A549 (cell line): ENCODE results near the gene AMHR2. TPM values are rescaled to one million over a fixed set of nuclear protein-coding genes. Genes with fewer than 3 reads are reported as not detected.

ENCODE experiments used
- ATAC-seq, 2 experiments: fragments of 200-7000 bp in 1 of 2; fragments of >200 bp in 1 of 2; cut with Nextera tagmentation in 1 of 2; cut with Tn5 transposase in 1 of 2; 3 replicates each; pipeline versions ENCODE4 v1.8.0 to v1.9.1; 2018 to 2020; ENCODE audit warnings: mild to moderate bottlenecking in 1 of 2, moderate library complexity in 1 of 2
- CTCF ChIA-PET: fragments of 300-600 bp; sonication (Branson Sonifier 250); formaldehyde crosslinking; extraction: SDS; loops from one replicate; lab custom pipeline; 2021; ENCODE audit warnings: antibody characterized with exemption, inconsistent platforms; lab: Yijun Ruan, JAX
- POLR2A ChIA-PET: fragments of 350-600 bp; formaldehyde crosslinking; extraction: SDS; loops from one replicate; lab custom pipeline; 2021; ENCODE audit warnings: antibody characterized with exemption, inconsistent platforms; lab: Yijun Ruan, JAX
- DNase-seq, 2 experiments: peaks; one replicate each; pipeline versions ENCODE4 v3.0.0 to v3.0.0-alpha.2; 2011 to 2016; ENCODE audit warnings: low read depth in 1 of 2, low spot score in 1 of 2
- FAIRE-seq: peaks from 2 replicates; lab custom pipeline; 2011; peaks lifted over from hg19 to GRCh38; lab: Jason Lieb, UNC
- H3K27ac ChIP-seq, 2 experiments: fragments of >200 bp; sonication (Bioruptor Twin); formaldehyde crosslinking; 3 replicates each; pipeline ENCODE4 v1.5.1; 2016 to 2017
- H3K4me1 ChIP-seq: fragments of >200 bp; sonication (Bioruptor Twin); formaldehyde crosslinking; 3 replicates; pipeline ENCODE4 v1.6.1; 2016
- H3K4me2 ChIP-seq: fragments of >200 bp; sonication (Bioruptor Twin); formaldehyde crosslinking; 3 replicates; pipeline ENCODE4 v1.6.1; 2016
- H3K4me3 ChIP-seq: fragments of >200 bp; sonication (Bioruptor Twin); formaldehyde crosslinking; 3 replicates; pipeline ENCODE4 v1.5.1; 2016
- H3K9me3 ChIP-seq: fragments of >200 bp; sonication (Bioruptor Twin); formaldehyde crosslinking; 3 replicates; pipeline ENCODE4 v1.6.1; 2016
- CEBPB ChIP-seq, 2 experiments: fragments of >200 bp in 1 of 2; sonication (Bioruptor Twin) in 1 of 2; formaldehyde crosslinking in 1 of 2; IDR thresholded peaks; 2 replicates each; pipeline ENCODE4 v1.6.1; 2012 to 2016
- EHMT2 ChIP-seq: fragments of 200-600 bp; sonication (generic); IDR thresholded peaks from 2 replicates; pipeline ENCODE4 v1.6.1; 2016; ENCODE audit warnings: antibody characterized with exemption, low read depth, mild to moderate bottlenecking, moderate library complexity
- FOSL2 ChIP-seq, 2 experiments: fragments of 450-650 bp in 1 of 2; fragments of >200 bp in 1 of 2; sonication (Bioruptor Twin) in 1 of 2; formaldehyde crosslinking; IDR thresholded peaks; 2 replicates each; pipeline versions ENCODE4 v1.5.0 to v1.6.1; 2016 to 2020; ENCODE audit warnings: mild to moderate bottlenecking in 1 of 2, moderate library complexity in 1 of 2
- HOXA7 ChIP-seq: fragments of 250-450 bp; sonication (Bioruptor Pico); IDR thresholded peaks from 2 replicates; pipeline ENCODE4 v1.5.0; 2020; ENCODE audit warnings: mild to moderate bottlenecking, moderate library complexity
- HOXB13 ChIP-seq: fragments of 250-450 bp; sonication (Bioruptor Pico); IDR thresholded peaks from 2 replicates; pipeline ENCODE4 v1.5.0; 2020; ENCODE audit warnings: low read depth, mild to moderate bottlenecking, moderate library complexity
- HOXB5 ChIP-seq: fragments of 250-450 bp; sonication (Bioruptor Pico); IDR thresholded peaks from 2 replicates; pipeline ENCODE4 v1.5.0; 2020; ENCODE audit warnings: mild to moderate bottlenecking, moderate library complexity
- JUN ChIP-seq, 2 experiments: fragments of >200 bp; sonication (Bioruptor Twin); formaldehyde crosslinking; IDR thresholded peaks; 2 replicates in 1 of 2; 3 replicates in 1 of 2; pipeline ENCODE4 v1.6.1; 2016 to 2017
- POLR2A ChIP-seq: IDR thresholded peaks from 2 replicates; pipeline ENCODE4 v1.6.1; 2012; ENCODE audit warnings: mild to moderate bottlenecking, low read length
- SREBF2 ChIP-seq: fragments of 450-650 bp; IDR thresholded peaks from 2 replicates; pipeline ENCODE4 v1.6.1; 2014; ENCODE audit warnings: mild to moderate bottlenecking, moderate library complexity
- ZNF302 ChIP-seq: fragments of 250-450 bp; sonication (Bioruptor Pico); IDR thresholded peaks from 2 replicates; pipeline ENCODE4 v1.9.0; 2021; ENCODE audit warnings: inconsistent platforms, mild to moderate bottlenecking, moderate library complexity
- WGBS: methylation state at CpG from one replicate; pipeline ENCODE4 v1.1.6; 2017; ENCODE audit errors: missing lambda C conversion rate; 5-methylcytosine and 5-hydroxymethylcytosine counted together
- polyA plus RNA-seq, 4 experiments: library from polyadenylated mRNA; depleted of rRNA in 3 of 4; stranded (reverse); fragments of >200 nt; fragmentation: RNase III in 1 of 4; extraction: RNeasy Plus Mini Kit Qiagen cat#74134 plus additional on column Dnase treatment in 1 of 4; gene quantifications; 2 replicates in 3 of 4; 3 replicates in 1 of 4; pipeline ENCODE4 v1.2.3, GENCODE V29; 2011 to 2017
- TF ChIP-seq, protein P1 (sequence below): fragments of 450-650 bp; IDR thresholded peaks from 2 replicates; pipeline ENCODE4 v1.6.1; 2014; ENCODE audit warnings: antibody characterized with exemption
- TF ChIP-seq, protein P2 (sequence below): fragments of >200 bp; sonication (Bioruptor Twin); formaldehyde crosslinking; IDR thresholded peaks from 2 replicates; pipeline ENCODE4 v1.6.1; 2016
- TF ChIP-seq, protein P3 (sequence below): IDR thresholded peaks from 2 replicates; pipeline ENCODE4 v1.6.1; 2012; ENCODE audit warnings: low read depth, borderline replicate concordance
- TF ChIP-seq, protein P4 (sequence below): fragments of >200 bp; sonication (Bioruptor Twin); formaldehyde crosslinking; IDR thresholded peaks from 3 replicates; pipeline ENCODE4 v1.6.1; 2016
- TF ChIP-seq, protein P5 (sequence below): fragments of >200 bp; sonication (Bioruptor Twin); formaldehyde crosslinking; IDR thresholded peaks from 3 replicates; pipeline ENCODE4 v1.5.1; 2016
- TF ChIP-seq, protein P6 (sequence below): fragments of 250-450 bp; sonication (Bioruptor Pico); IDR thresholded peaks from 2 replicates; pipeline ENCODE4 v1.5.0; 2021; ENCODE audit warnings: mild to moderate bottlenecking, moderate library complexity, borderline replicate concordance
- TF ChIP-seq, protein P7 (sequence below): fragments of 200-600 bp; sonication (generic); IDR thresholded peaks from 2 replicates; pipeline ENCODE4 v1.6.1; 2016; ENCODE audit warnings: antibody characterized with exemption, mild to moderate bottlenecking, moderate library complexity
- TF ChIP-seq, protein P8 (sequence below): IDR thresholded peaks from 2 replicates; pipeline ENCODE4 v1.6.1; 2012
- TF ChIP-seq, protein P9 (sequence below): IDR thresholded peaks from 2 replicates; pipeline ENCODE4 v1.6.1; 2012

AMHR2 gene
- polyA plus RNA-seq, 2 of the 4 experiments (the other 2 are of a cell fraction): 0.12 to 0.18 TPM

DNA sequence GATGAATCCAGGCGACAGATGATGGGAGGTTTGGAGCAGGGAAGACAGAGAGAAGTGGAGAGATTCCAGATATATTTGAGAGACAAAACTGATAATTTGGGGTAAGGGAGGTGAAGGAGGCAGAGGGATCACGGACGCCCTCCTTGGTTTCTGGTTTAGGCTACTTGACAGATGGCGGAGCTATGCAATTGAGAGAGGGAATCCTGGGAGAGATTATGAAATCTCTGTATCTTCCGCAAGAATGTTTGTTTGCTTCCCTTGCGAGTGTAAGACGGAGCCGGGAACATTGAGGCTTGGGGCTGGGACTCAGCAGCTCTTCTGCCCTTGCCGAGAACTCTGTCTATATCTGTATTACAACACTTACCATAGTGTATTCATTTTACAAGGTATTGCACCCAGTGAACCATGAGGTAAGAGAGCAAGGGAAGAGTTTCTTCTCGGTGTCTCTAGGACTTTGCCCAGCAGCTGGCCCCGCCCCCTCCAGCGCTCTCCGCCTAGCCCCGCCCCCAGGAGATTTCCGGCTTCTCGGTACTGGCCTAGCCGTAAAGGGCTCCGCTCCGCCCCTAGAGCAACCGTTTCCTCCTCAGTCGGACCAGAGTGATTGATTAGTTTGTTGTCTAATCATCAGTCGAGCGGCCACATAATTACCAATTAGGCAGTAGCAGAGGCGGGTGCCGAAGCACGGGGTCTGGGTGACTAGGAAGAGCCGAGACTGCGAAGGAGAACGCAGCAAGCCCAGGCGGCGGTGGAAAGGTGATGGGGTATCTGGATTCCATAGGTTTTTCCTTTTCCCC, 17.6 kb downstream of the AMHR2 start, which contains the start of gene PRR13:
TSS of gene PRR13 (plus strand) at position 695 of the 794 bp plus-strand sequence. CDS start 981 bp downstream, outside the sequence.
- peak; percentile 96 for ATAC-seq
- Histone ChIP-seq H3K9me3 (no peaks in the 10 kb centered on the region), H3K4me2 (peak within 1 kb of the TSS; percentile 89), H3K4me1 (peaks cover 26% of the 10 kb centered on the region), H3K4me3 (peak within 1 kb of the TSS; percentile 71), H3K27ac (peak within 1 kb of the TSS; percentile 91 to 93)
- 2% methylated on average over 31 of the region's 31 CpGs for WGBS
- ChIA-PET CTCF (interaction anchor here (0.7 to 2.6 kb wide), 9 partner anchors 9 to 120 kb away, joined by 3 to 13 read pairs (median 6); partner anchors contain the start of gene AAAS), POLR2A (interaction anchor here (0.7 to 2.3 kb wide), 17 partner anchors 10 to 225 kb away, joined by 3 to 29 read pairs (median 5); partner anchors contain the start of genes MAP3K12, PCBP2, SP1 and TARBP2)
- no peak for TF ChIP-seq SREBF2
- TF ChIP-seq, protein P1, sequence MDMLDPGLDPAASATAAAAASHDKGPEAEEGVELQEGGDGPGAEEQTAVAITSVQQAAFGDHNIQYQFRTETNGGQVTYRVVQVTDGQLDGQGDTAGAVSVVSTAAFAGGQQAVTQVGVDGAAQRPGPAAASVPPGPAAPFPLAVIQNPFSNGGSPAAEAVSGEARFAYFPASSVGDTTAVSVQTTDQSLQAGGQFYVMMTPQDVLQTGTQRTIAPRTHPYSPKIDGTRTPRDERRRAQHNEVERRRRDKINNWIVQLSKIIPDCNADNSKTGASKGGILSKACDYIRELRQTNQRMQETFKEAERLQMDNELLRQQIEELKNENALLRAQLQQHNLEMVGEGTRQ: peak; percentile 45; the same call in 1 of the 2 replicates
- no peak for TF ChIP-seq HOXA7 (CRISPR knock-in tag)
- TF ChIP-seq POLR2A: peak; percentile 95
- TF ChIP-seq, protein P2, sequence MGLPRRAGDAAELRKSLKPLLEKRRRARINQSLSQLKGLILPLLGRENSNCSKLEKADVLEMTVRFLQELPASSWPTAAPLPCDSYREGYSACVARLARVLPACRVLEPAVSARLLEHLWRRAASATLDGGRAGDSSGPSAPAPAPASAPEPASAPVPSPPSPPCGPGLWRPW: peak; percentile 69
- TF ChIP-seq HOXB13 (CRISPR knock-in tag): no peak
- peak; percentile 90 to 97 for TF ChIP-seq CEBPB (IDR thresholded peaks at IDR 0.05)
- TF ChIP-seq JUN (IDR thresholded peaks at IDR 0.05): peak; percentile 72 to 79; a peak in 3 of 5 replicates
- TF ChIP-seq, protein P3, sequence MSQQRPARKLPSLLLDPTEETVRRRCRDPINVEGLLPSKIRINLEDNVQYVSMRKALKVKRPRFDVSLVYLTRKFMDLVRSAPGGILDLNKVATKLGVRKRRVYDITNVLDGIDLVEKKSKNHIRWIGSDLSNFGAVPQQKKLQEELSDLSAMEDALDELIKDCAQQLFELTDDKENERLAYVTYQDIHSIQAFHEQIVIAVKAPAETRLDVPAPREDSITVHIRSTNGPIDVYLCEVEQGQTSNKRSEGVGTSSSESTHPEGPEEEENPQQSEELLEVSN: 0 out of 2 replicates have a peak, but pooled peaks have one; percentile 5
- TF ChIP-seq, protein P4, sequence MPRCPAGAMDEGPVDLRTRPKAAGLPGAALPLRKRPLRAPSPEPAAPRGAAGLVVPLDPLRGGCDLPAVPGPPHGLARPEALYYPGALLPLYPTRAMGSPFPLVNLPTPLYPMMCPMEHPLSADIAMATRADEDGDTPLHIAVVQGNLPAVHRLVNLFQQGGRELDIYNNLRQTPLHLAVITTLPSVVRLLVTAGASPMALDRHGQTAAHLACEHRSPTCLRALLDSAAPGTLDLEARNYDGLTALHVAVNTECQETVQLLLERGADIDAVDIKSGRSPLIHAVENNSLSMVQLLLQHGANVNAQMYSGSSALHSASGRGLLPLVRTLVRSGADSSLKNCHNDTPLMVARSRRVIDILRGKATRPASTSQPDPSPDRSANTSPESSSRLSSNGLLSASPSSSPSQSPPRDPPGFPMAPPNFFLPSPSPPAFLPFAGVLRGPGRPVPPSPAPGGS: peak; percentile 89
- 0 out of 2 replicates have a peak, but pooled peaks have one; percentile 19 for TF ChIP-seq EHMT2
- TF ChIP-seq, protein P5, sequence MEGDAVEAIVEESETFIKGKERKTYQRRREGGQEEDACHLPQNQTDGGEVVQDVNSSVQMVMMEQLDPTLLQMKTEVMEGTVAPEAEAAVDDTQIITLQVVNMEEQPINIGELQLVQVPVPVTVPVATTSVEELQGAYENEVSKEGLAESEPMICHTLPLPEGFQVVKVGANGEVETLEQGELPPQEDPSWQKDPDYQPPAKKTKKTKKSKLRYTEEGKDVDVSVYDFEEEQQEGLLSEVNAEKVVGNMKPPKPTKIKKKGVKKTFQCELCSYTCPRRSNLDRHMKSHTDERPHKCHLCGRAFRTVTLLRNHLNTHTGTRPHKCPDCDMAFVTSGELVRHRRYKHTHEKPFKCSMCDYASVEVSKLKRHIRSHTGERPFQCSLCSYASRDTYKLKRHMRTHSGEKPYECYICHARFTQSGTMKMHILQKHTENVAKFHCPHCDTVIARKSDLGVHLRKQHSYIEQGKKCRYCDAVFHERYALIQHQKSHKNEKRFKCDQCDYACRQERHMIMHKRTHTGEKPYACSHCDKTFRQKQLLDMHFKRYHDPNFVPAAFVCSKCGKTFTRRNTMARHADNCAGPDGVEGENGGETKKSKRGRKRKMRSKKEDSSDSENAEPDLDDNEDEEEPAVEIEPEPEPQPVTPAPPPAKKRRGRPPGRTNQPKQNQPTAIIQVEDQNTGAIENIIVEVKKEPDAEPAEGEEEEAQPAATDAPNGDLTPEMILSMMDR: 0 out of 3 replicates have a peak, but pooled peaks have one; percentile 8
- TF ChIP-seq, protein P6, sequence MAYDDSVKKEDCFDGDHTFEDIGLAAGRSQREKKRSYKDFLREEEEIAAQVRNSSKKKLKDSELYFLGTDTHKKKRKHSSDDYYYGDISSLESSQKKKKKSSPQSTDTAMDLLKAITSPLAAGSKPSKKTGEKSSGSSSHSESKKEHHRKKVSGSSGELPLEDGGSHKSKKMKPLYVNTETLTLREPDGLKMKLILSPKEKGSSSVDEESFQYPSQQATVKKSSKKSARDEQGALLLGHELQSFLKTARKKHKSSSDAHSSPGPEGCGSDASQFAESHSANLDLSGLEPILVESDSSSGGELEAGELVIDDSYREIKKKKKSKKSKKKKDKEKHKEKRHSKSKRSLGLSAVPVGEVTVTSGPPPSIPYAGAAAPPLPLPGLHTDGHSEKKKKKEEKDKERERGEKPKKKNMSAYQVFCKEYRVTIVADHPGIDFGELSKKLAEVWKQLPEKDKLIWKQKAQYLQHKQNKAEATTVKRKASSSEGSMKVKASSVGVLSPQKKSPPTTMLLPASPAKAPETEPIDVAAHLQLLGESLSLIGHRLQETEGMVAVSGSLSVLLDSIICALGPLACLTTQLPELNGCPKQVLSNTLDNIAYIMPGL: no peak
- peak; percentile 77 for TF ChIP-seq HOXB5
- TF ChIP-seq, protein P7, sequence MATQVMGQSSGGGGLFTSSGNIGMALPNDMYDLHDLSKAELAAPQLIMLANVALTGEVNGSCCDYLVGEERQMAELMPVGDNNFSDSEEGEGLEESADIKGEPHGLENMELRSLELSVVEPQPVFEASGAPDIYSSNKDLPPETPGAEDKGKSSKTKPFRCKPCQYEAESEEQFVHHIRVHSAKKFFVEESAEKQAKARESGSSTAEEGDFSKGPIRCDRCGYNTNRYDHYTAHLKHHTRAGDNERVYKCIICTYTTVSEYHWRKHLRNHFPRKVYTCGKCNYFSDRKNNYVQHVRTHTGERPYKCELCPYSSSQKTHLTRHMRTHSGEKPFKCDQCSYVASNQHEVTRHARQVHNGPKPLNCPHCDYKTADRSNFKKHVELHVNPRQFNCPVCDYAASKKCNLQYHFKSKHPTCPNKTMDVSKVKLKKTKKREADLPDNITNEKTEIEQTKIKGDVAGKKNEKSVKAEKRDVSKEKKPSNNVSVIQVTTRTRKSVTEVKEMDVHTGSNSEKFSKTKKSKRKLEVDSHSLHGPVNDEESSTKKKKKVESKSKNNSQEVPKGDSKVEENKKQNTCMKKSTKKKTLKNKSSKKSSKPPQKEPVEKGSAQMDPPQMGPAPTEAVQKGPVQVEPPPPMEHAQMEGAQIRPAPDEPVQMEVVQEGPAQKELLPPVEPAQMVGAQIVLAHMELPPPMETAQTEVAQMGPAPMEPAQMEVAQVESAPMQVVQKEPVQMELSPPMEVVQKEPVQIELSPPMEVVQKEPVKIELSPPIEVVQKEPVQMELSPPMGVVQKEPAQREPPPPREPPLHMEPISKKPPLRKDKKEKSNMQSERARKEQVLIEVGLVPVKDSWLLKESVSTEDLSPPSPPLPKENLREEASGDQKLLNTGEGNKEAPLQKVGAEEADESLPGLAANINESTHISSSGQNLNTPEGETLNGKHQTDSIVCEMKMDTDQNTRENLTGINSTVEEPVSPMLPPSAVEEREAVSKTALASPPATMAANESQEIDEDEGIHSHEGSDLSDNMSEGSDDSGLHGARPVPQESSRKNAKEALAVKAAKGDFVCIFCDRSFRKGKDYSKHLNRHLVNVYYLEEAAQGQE: no peak
- no peak for TF ChIP-seq ZNF302
- TF ChIP-seq, protein P8, sequence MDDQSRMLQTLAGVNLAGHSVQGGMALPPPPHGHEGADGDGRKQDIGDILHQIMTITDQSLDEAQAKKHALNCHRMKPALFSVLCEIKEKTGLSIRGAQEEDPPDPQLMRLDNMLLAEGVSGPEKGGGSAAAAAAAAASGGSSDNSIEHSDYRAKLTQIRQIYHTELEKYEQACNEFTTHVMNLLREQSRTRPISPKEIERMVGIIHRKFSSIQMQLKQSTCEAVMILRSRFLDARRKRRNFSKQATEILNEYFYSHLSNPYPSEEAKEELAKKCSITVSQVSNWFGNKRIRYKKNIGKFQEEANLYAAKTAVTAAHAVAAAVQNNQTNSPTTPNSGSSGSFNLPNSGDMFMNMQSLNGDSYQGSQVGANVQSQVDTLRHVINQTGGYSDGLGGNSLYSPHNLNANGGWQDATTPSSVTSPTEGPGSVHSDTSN: peak; percentile 80
- no peak for TF ChIP-seq FOSL2 (IDR thresholded peaks at IDR 0.05)
- peak; percentile 4; the same call in 1 of the 2 replicates for TF ChIP-seq FOSL2 (CRISPR knock-in tag; IDR thresholded peaks at IDR 0.05)
- TF ChIP-seq, protein P9, sequence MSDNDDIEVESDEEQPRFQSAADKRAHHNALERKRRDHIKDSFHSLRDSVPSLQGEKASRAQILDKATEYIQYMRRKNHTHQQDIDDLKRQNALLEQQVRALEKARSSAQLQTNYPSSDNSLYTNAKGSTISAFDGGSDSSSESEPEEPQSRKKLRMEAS: peak; percentile 71
- DNase-seq: peak; percentile 99 to 100
- no peak for FAIRE-seq
